Measurements from ENCODE around the gene NBEA.
"Not testable (repeated sequence)": the region's sequence is repeated elsewhere in the genome, so short reads cannot be mapped to it uniquely, and the experiment has no call there.

NBEA gene, protein sequence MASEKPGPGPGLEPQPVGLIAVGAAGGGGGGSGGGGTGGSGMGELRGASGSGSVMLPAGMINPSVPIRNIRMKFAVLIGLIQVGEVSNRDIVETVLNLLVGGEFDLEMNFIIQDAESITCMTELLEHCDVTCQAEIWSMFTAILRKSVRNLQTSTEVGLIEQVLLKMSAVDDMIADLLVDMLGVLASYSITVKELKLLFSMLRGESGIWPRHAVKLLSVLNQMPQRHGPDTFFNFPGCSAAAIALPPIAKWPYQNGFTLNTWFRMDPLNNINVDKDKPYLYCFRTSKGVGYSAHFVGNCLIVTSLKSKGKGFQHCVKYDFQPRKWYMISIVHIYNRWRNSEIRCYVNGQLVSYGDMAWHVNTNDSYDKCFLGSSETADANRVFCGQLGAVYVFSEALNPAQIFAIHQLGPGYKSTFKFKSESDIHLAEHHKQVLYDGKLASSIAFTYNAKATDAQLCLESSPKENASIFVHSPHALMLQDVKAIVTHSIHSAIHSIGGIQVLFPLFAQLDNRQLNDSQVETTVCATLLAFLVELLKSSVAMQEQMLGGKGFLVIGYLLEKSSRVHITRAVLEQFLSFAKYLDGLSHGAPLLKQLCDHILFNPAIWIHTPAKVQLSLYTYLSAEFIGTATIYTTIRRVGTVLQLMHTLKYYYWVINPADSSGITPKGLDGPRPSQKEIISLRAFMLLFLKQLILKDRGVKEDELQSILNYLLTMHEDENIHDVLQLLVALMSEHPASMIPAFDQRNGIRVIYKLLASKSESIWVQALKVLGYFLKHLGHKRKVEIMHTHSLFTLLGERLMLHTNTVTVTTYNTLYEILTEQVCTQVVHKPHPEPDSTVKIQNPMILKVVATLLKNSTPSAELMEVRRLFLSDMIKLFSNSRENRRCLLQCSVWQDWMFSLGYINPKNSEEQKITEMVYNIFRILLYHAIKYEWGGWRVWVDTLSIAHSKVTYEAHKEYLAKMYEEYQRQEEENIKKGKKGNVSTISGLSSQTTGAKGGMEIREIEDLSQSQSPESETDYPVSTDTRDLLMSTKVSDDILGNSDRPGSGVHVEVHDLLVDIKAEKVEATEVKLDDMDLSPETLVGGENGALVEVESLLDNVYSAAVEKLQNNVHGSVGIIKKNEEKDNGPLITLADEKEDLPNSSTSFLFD (N-terminal part only)

DNA sequence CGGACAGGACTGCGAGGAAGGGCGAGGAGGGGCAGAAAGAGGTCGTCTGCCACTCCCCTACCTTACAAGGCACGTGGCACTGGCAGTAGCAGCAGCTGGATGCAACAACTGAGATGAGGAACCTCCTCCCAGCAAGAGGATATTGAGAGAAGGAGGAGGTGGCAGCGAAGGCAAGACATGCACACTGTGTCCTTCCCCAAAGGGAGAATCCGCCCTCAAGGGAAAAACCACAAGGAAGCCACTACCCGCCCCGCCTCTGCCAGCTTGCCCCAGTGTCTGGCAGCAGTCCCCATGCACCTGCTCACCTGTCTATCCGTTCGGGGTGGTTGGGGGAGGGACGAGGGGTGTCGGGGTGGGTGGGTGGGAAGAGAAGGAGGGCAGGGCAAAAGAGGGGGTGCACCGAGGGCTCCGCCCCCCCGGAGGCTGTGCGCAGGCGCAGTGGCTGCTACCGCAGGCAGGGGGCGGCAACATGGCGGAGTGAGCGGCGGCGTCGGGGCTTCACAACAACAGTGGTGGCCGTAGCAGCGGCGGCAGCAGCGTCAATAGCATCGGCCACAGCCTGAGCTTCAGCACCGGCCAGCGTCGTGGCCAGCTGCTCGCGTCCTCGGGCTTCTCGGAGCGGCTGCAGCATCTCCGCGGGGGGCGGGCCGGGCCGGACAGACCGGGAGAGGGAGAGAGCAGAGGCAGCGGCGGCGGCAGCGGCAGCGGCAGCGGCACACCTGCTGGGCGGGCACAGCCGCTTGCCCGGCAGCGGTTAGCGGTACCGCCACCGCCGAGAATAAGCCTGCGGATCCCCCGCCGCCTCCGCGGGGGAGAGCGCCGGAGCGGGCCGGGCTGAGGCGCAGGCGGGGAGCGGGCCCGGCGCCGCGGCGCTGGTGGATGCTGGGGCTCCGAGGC, at the start of gene NBEA:
NBEA (plus strand) TSS at position 436 of the 897 bp plus-strand sequence. CDS start 551 bp downstream, outside the sequence.
- DNase-seq (ENCODE audit: low read depth, low spot score) = no peak

DNA sequence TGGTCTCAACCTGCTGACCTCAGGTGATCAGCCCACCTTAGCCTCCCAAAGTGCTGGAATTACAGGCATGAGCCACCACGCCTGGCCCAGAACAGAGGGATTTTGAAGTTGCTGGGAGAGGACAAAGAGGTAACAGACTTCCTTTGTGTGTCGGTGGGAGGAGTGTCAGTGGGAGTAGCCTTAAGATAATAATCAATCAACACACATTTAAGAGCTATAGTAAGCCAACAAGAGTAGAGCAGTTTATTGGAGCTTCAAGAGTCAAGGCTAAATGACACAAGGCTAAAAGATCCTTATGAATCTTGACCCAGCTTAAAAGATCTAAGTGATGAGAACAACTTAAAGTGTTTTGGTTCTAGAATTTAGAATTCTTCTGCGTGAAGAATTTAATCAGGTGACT, 47.3 kb upstream of the NBEA start:
- no peak for DNase-seq (ENCODE audit: low read depth, low spot score)

DNA sequence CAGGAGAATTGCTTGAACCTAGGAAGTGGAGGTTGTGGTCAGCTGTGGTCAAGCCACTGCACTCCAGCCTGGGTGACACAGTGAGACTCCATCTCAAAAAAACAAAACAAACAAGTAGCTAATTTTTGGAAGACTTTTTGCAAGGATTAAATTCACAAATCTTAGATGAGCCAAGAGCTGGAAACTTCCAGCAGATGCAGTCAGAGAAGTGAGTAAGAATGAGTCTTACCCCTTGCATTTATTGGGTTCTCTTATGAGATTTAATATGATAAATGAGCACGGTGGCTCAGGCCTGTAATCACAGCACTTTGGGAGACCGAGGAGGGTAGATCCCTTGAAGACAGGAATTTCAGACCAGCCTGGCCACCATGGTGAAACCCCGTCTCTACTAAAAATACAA, 44.9 kb upstream of the NBEA start:
- no peak for DNase-seq (ENCODE audit: low read depth, low spot score)

DNA sequence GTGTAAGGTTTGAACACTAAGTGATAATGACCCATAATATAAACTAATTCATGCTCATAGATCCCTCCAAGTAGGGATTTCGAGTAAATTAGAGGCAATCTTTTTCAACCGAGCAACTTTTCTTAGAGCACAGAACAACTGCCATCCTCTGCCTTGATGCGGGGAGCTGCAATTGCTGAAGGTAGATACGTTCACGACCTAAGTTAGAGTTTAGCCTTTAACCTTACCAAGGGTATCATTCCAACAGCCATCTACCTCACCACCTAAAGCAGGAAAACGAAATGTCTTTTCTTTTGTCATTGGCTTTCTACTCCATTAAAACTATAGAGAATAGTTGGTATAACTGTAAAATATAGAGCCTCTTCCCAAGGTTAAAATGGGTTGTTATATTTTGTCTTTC, 42.2 kb upstream of the NBEA start:
- no peak for DNase-seq (ENCODE audit: low read depth, low spot score)

DNA sequence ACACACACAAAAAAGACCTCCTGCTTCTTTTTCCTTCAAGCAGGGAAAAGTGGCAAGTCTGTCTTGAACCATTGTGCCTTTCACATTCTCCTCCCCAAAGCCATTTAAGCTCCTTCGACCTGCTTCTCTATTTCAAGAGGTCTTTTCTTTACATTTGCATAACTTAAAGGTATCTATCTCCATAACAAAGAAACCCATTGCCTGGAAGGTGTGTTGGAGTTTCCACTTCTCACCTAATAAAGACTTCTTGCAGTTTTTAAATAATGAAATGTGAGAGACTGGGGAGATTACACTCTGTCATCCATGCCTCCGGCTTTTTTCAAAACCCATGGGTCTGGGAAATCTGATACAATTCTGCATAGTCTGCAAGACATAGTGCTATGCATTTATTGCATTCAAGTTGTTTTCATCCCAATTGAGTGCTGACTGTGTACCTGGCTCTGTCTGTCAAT, 41.8 kb upstream of the NBEA start:
- DNase-seq (ENCODE audit: low read depth, low spot score) = no peak

DNA sequence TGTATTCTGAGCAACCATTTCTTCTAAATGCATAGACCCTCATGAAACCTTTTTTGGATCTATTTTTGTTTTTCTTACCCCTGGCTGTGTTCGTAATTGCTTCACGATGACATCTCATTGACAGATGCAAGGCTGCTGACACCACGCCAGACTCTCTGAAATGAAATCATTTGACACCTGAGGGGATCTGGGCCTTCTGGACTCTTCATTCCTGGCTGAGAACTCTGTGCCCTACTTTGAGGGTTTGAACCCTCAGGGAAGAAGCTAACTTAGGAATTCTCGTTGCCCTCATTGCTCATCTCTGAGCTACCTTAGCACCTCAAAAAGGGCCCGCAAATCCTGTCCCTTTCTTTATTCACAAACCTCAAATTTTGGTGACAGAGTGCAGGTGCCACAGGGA, 40.5 kb upstream of the NBEA start:
- no peak for DNase-seq (ENCODE audit: low read depth, low spot score)

DNA sequence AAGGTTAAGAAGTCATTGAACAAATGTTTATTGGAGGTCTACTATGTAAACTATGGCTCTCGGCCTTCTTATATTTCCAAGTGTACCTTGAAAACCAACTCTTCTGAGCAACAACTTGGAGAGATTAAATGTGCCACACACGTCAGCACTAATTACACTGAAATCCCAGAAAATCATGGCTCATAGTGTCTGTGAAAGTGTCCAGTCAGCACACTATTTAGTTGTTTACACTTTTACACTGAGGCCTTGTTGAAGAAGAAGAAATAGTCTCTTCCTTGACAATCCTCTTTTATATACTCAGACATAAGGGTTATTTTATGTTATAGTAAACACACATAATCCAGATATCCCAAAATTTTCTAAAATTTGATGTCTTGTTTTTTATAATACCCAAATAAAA, 30.9 kb upstream of the NBEA start:
- DNase-seq (ENCODE audit: low read depth, low spot score) = no peak

DNA sequence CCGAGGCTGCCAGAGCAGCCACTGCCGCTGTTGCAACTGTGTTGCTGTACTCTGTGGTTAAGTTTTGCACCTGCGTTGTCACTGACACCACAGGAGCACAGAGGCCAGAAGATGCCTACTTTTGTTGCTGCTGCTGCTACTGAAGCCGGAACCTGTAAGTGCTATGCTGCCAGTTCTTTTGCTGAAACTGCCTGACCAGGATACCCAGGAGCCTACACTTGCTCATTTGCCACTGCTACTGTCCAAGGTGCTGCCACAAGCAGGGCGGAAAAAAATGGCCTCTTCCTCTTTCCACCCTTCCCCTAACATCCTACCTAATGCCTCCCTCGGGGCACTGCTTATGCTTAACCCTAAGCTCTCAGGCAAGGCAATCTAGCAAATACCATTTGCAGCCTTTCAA, 29.0 kb upstream of the NBEA start:
- DNase-seq (ENCODE audit: low read depth, low spot score) = no peak

DNA sequence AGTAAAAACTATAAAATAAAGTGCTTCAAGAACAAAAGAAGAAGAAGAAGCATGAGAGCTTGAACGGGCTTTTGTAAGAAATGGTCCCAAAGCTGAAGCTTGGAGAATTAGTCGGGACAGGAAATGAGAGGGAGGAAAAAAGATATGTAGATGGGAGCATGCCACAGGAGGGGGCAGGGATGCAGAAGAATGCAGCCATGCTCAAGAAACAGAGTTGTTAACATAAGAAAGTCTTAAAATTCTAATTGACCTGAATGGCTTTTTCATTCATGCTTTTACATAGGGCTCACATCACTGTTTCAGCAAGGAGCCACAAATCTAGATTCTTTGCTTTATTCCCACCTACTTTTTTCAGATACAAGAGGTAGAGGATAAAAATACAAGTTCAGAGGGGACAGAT, 27.7 kb upstream of the NBEA start:
- DNase-seq (ENCODE audit: low read depth, low spot score) = no peak

DNA sequence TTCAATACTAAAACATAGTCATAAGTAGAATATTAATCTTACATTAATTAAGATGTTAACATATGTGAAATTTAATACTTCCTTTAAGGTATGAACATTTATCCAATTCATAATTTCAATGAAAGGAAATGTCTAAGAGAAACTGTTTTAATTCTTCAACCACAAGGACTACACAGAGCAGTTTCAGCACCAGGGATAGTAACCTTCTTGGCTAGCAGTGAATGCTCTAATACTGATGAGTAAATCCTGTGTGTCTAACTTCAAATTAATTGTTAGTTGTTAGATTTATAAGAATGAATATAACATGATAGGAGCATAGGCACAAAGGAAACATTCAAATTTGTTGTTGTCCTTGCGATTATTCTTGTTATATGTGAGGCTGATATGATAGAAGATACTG, 15.6 kb upstream of the NBEA start:
- DNase-seq (ENCODE audit: low read depth, low spot score) = no peak

DNA sequence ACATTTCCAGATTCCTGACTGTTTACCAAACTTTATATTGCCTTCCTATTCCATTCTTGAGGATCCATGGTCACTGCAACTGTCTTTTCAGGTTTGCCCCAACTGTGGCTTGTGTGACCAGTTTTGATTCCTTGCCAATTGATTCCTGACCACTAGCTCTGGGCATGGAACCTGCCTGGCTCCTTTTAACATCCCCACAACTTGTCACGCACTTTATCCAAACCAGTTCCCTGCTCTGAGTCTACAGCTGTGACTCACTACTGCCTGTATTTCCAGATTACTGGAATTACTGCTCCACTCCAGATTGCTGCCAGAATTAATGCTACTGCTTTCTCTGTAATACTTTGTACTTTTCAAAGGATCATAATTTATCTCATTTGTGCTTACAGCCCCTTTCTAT, 13.4 kb upstream of the NBEA start:
- not testable (repeated sequence) for DNase-seq (ENCODE audit: low read depth, low spot score)

DNA sequence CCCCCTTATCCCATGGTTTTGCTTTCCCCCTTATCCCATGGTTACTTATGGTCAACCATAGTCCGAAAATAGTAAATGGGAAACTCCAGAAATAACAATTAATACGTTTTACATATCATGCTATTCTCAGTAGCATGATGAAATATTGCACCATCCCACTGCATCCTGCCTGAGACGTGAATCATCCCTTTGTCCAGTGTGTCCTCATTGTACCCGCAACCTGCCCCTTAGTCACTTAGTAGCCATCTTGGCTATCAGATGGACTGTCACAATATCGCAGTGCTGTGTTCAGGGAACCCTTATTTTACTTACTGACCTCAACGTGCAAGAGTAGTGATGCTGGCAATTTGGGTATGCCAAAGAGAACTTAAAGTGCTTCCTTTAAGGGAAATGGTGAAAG, 10.5 kb upstream of the NBEA start:
- DNase-seq (ENCODE audit: low read depth, low spot score) = no peak

DNA sequence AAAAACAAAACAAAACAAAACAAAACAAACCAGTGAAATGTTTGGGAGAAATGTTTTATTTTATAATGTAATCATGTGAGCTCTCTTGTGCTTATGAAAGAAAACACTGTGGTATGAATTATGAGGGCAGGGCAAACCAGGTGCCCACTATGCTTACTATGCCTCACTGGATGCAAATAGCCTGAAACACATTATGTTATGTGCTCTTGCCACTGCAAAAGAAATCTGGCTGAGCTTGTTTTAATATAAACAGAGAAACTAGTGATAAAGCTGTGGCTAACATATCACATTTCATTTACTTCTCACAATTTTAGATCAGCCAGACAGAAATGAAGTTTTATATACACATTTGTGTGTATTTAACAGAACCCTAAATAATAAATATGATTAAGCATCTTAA, 8.7 kb upstream of the NBEA start:
- no peak for DNase-seq (ENCODE audit: low read depth, low spot score)

DNA sequence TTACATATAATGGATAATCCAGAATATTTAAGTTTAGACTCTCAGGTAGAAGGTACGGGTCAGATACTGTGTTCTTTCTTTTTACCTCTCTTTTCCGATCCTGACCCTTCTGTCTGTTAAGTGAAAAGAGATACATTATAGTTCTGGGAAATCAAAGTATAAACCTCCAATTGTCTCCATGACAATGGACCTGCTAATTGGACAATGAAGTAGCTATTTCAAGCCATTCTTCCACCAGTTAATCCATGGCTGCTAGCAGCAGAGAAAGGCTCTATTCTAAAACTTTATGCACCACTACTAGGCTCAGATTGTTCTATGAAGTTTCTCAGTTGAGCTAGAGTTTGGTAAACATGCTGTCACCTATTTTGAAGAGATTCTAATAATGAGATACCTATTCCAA, 8.3 kb upstream of the NBEA start:
- DNase-seq (ENCODE audit: low read depth, low spot score) = no peak

DNA sequence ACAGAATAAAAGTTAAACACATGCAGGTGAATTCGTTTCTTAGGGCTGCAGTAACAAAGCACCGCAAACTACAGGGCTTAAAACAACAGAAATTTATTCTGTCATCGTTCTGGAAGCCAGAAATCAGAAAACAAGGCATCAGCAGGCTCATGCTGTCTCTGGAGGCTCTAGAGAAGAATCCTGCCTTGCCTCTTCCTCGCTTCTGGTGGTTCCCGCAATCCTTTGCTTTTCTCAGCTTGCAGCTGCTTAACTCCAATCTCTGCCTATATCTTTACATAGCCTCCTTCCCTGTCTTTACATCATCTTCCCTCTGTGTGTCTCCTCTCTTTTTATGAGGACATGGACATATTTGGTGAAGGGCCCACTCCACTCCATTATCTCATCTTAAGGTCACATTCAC, 6.2 kb upstream of the NBEA start:
- DNase-seq (ENCODE audit: low read depth, low spot score) = no peak

DNA sequence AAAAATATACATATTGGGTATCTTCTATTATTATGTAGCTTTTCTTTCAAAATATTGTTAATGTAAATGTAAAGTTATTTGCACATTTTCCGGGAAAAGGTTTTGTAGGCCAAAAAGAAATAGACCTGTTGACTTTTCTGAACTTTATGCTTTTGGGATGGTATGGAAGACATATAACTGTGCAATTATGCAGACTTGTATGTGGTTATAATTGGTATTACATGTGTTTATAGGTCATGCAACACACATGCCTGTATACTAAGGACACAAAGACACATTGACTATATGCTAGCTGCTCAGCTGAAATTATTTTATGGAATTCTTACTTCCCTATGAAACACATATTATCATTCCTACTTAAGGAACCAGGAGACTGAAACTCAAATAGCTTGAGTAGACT, 2.3 kb upstream of the NBEA start:
- DNase-seq (ENCODE audit: low read depth, low spot score) = no peak

DNA sequence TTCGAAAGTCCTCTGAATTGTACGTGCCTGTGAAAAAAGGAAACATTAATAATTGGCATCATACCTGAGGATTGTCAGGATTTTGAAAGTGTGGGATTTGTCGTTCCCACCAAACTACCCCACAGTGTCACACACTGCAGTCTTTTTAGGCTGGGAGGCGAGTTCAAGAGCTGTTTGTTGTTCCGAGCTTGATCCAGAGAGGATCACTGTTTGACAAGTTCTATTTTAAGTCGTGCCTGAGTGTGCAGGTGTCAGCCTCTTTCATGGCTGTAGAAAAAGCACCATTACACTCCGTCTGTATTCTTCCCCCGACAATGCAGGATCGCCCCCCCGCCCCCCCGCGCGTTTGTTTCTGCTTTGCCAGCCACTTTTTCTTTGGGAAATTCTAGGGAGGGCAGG, 635 bp upstream of the NBEA start:
- no peak for DNase-seq (ENCODE audit: low read depth, low spot score)

DNA sequence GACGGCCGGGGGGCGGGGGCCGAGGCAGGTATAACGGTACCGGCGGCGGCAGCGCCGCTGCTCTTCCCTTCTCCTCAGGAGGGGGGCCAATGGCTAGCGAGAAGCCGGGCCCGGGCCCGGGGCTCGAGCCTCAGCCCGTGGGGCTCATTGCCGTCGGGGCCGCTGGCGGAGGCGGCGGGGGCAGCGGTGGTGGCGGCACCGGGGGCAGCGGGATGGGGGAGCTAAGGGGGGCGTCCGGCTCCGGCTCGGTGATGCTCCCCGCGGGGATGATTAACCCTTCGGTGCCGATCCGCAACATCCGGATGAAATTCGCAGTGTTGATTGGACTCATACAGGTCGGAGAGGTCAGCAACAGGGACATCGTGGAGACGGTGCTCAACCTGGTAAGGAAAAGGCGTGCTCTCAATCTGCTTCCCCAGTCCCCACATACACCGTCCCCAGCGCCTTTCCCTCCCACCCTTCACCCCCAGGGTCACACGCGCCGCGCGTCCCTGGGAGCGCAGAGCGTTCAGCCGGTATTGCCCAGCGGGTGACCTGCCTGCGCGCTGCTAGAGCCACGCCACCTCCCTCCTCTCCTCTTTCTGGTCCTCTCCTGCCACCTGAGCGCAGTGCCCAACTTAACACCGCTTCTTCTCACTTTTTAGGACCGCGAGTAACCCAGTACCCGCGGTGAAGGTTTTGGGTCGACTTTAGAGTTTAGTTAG, 814 bp downstream of the NBEA start:
- DNase-seq (ENCODE audit: low read depth, low spot score) = no peak

DNA sequence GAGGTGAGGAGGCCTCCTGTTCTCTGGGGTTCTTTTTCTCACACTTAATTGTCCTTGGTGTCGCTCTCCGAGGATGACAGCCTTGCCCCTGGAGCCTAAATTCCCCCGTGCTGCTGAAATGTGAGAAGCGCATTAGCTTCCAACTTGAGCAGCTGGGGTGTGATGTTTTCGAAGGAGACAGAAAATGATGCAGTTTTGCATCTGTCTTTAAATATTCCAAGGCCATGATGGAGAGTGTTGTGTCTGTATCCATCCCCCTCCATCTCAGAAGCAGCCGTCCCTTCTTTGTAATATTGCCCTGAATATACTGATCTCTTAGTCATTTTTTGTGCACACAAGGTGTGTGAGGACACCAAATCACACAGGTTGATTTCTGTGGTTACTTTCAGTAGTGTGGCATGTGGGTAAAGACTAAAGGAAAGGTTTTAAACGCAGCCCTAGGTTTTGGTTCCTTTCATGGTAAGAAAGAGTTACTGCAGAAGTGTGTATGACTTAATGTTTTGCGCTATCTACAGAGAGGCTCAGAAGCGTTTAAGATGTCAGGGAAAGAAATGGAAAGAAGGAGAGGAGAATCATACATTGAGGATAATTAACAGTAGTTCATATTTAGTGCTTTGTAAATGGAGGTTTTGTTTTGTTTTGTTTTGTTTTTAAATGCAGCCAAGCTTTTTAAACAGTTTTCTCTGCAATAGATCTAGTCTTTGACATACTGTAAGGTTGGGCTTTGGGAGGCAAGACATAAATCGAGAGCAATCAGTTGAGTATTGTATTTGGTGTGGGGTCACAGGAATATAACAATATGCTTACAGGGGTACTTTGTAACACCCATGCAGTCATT, 1.6 kb downstream of the NBEA start:
- DNase-seq (ENCODE audit: low read depth, low spot score) = no peak

DNA sequence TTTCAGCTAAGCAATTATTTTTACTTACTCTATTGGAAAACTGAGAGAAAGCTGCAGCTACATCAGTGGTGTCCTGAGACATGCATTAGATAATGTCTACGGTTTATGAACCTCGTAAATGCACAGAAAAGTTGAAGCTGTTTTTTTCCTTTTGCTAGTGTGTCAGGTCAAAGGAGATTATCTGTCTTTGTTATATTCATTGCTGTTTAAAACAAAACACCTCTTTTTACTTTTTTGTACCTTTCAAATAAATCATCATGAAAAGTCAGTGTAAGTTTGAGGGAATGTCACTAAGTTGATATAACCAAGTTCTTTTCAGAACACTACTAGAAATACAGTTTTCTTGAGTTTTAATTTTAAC, 2.2 kb downstream of the NBEA start:
- no peak for DNase-seq (ENCODE audit: low read depth, low spot score)
